Smooth muscle cell (in vitro differentiated cells): Measurements from ENCODE around the gene RHOT2. TPM values are rescaled to one million over a fixed set of nuclear protein-coding genes. Genes with fewer than 3 reads are reported as not detected.

Experiments used
- DNase-seq: peaks from one replicate; lab custom pipeline; 2025; ENCODE audit not compliant: unreplicated experiment; lab: John Stamatoyannopoulos, UW
- H2AFZ ChIP-seq: fragments of 200-600 bp; sonication (generic); 2 replicates; pipeline ENCODE4 v1.6.0; 2016; ENCODE audit warnings: antibody characterized with exemption, low read depth, mild to moderate bottlenecking
- H3F3A ChIP-seq: fragments of 200-600 bp; sonication (generic); 2 replicates; pipeline ENCODE4 v1.6.0; 2017; ENCODE audit warnings: antibody characterized with exemption, low read depth
- H3K27ac ChIP-seq: fragments of 200-600 bp; sonication (generic); 2 replicates; pipeline ENCODE4 v1.5.1; 2016; ENCODE audit warnings: low read depth, mild to moderate bottlenecking
- H3K27me3 ChIP-seq: fragments of 200-600 bp; sonication (generic); 2 replicates; pipeline ENCODE4 v1.6.1; 2016; ENCODE audit warnings: low read depth, mild to moderate bottlenecking
- H3K36me3 ChIP-seq: fragments of 200-600 bp; sonication (generic); 2 replicates; pipeline ENCODE4 v1.5.1; 2016; ENCODE audit warnings: low read depth
- H3K4me1 ChIP-seq: fragments of 200-600 bp; sonication (generic); 2 replicates; pipeline ENCODE4 v1.5.1; 2016; ENCODE audit warnings: low read depth
- H3K4me2 ChIP-seq: fragments of 200-600 bp; sonication (generic); 2 replicates; pipeline ENCODE4 v1.6.0; 2016; ENCODE audit warnings: mild to moderate bottlenecking
- H3K4me3 ChIP-seq: fragments of 200-600 bp; sonication (generic); 2 replicates; pipeline ENCODE4 v1.5.1; 2016; ENCODE audit warnings: mild to moderate bottlenecking
- H3K79me2 ChIP-seq: fragments of 200-600 bp; sonication (generic); 2 replicates; pipeline ENCODE4 v1.6.0; 2016; ENCODE audit warnings: low read depth, mild to moderate bottlenecking
- H3K9ac ChIP-seq: fragments of 200-600 bp; sonication (generic); 2 replicates; pipeline ENCODE4 v1.6.0; 2016; ENCODE audit warnings: low read depth
- H3K9me3 ChIP-seq: fragments of 200-600 bp; sonication (generic); replicated peaks from 2 replicates; pipeline ENCODE4 v1.5.1; 2016; ENCODE audit warnings: low read depth
- H4K20me1 ChIP-seq: fragments of 200-600 bp; sonication (generic); 2 replicates; pipeline ENCODE4 v1.6.0; 2016; ENCODE audit warnings: low read depth
- CTCF ChIP-seq: fragments of 200-600 bp; sonication (generic); IDR thresholded peaks from 2 replicates; pipeline ENCODE4 v1.5.1; 2017; ENCODE audit warnings: borderline replicate concordance, mild to moderate bottlenecking, antibody characterized with exemption; ENCODE audit not compliant: insufficient read depth, poor library complexity, severe bottlenecking
- WGBS: methylation state at CpG from one replicate; pipeline ENCODE4 v1.1.7; 2016; ENCODE audit warnings: low lambda C conversion rate; 5-methylcytosine and 5-hydroxymethylcytosine counted together
- polyA plus RNA-seq: library from polyadenylated mRNA; unstranded; fragments of >200 nt; fragmentation: Nextera tagmentation; extraction: Ambion mirVana; gene quantifications from 2 replicates; pipeline ENCODE4 v1.2.1, GENCODE V29; 2016
- total RNA-seq: library from RNA; depleted of rRNA; stranded (reverse); fragments of >200 nt; gene quantifications from 2 replicates; pipeline ENCODE4 v1.2.3, GENCODE V29; 2014

RHOT2 gene
- total and polyA plus RNA-seq, 2 experiments from 2014 or later: 41.4 to 148 TPM

- H3K36me3 ChIP-seq: no peaks in the 10 kb centered on the region
- no peak overlapping the region for H3K27ac ChIP-seq
- H3K4me2 ChIP-seq: no peak overlapping the region
- no peak overlapping the region for H3K9ac ChIP-seq
- H3K9me3 ChIP-seq: no peaks in the 10 kb centered on the region
- TF ChIP-seq CTCF: no peak
- peaks cover 15% of the 10 kb centered on the region for H3F3A ChIP-seq
- peaks cover 10% of the 10 kb centered on the region for H3K79me2 ChIP-seq
- WGBS: 96% methylated on average over 22 of the region's 22 CpGs
- peaks cover 11% of the 10 kb centered on the region for H4K20me1 ChIP-seq
- H3K27me3 ChIP-seq: no peaks in the 10 kb centered on the region
- no peak overlapping the region for H3K4me3 ChIP-seq
- H3K4me1 ChIP-seq: peaks cover 35% of the 10 kb centered on the region
- no peak overlapping the region for H2AFZ ChIP-seq
- DNase-seq: no peak
Measured at GRCh38 chr16:634051-634670, 33.8 kb upstream of the RHOT2 start.

DNA sequence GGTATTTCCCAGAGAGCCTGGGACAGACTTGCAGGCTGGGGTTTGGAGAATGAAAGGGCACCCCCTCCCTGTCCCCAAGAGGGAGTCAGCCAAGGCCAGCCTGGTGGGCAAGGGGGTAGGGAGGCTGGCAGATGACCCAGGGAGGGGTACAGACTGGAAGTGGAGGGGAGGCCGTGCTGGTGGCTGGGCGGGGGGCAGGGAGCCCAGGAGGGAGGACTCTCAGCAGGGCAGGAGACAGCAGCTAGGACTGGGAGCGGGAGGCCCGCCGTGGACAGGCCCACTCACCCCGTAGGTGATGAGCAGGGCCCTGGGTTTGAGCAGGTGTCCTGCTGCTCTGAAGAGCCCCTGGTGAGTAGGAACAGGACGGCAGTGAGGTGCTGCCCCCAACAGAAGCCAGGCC is 32.9 kb upstream of the RHOT2 start:
- no peaks in the 10 kb centered on the region for H3K36me3 ChIP-seq
- peaks cover 10% of the 10 kb centered on the region for H3K79me2 ChIP-seq
- peaks cover 11% of the 10 kb centered on the region for H4K20me1 ChIP-seq
- 95% methylated on average over 7 of the region's 7 CpGs for WGBS
- TF ChIP-seq CTCF: no peak
- peaks cover 27% of the 10 kb centered on the region for H3K4me1 ChIP-seq
- H3K9ac ChIP-seq: no peak overlapping the region
- peaks cover 19% of the 10 kb centered on the region for H3F3A ChIP-seq
- peak overlapping the region; percentile 99 for H3K4me3 ChIP-seq
- H2AFZ ChIP-seq: no peak overlapping the region
- H3K4me2 ChIP-seq: peak overlapping the region; percentile 89
- no peaks in the 10 kb centered on the region for H3K27me3 ChIP-seq
- no peaks in the 10 kb centered on the region for H3K9me3 ChIP-seq
- no peak overlapping the region for H3K27ac ChIP-seq
- no peak for DNase-seq

DNA sequence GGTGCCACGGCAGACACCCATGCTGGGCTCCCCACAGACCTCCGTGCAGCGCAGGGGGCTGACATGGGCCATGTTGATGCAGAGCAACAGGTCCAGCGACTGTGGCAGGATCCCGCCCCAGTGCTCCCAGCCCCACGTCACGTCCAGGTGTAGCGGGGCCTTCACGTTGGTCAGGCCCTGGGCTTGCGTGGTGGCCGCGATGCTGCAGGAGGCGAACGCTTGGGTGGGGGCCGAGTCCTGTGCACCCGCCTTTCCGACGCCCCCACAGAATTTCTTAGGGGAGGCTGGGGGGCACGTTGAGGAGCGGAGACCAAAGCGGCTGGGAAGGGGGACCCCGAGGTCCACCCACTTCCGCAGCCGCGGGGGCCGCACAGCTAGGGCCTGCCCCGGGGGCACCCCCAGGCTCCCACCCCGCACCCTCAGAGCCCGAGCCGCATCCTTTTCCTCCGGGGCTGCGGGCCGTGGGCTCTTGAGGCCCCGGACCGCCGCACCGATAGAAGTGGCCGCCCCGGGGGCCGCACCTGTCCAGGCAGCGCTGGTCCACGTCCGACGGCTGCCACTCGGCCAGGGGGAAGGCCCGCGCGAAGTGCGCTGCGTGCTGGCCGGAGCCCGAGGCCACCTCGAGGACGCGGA is 32.2 kb upstream of the RHOT2 start:
- 12% methylated on average over 45 of the region's 55 CpGs for WGBS
- H3K9ac ChIP-seq: peak overlapping the region; percentile 67
- peaks cover 11% of the 10 kb centered on the region for H4K20me1 ChIP-seq
- no peaks in the 10 kb centered on the region for H3K36me3 ChIP-seq
- no peak for DNase-seq
- no peak overlapping the region for H2AFZ ChIP-seq
- H3F3A ChIP-seq: peaks cover 13% of the 10 kb centered on the region
- no peaks in the 10 kb centered on the region for H3K27me3 ChIP-seq
- H3K27ac ChIP-seq: no peak overlapping the region
- peak overlapping the region; percentile 99 for H3K4me3 ChIP-seq
- TF ChIP-seq CTCF: no peak
- peak overlapping the region; percentile 89 for H3K4me2 ChIP-seq
- H3K79me2 ChIP-seq: peaks cover 10% of the 10 kb centered on the region
- peaks cover 21% of the 10 kb centered on the region for H3K4me1 ChIP-seq
- H3K9me3 ChIP-seq: no peaks in the 10 kb centered on the region
